GM12801 (cell line): ENCODE results near the gene PPP1R1C.

Experiments used
- TF ChIP-seq, protein P1 (sequence below): IDR thresholded peaks from one replicate; pipeline ENCODE4 v1.5.1; 2011; ENCODE audit warnings: control low read depth; ENCODE audit not compliant: insufficient read length; ENCODE audit errors: extremely low read depth

Gene PPP1R1C

DNA sequence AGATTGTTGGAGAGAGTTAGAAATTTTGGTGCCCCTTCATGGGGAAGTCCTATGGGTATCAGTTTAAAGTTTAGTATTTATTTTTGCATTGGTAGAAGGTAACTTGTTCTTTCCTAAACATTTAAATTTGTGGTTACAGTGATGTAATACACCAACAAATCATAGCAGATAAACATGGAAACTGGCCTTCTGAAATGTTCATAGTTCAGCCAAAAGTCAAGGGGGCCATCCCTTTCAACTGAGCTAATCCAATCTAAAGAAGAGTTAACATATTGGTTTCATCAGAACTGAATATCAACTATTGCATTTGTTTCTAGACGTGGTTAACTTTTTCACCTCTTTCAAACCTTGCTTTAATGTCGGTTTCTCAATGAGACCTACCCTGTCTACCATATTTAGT is 46.3 kb downstream of the PPP1R1C start:
- TF ChIP-seq, protein P1, sequence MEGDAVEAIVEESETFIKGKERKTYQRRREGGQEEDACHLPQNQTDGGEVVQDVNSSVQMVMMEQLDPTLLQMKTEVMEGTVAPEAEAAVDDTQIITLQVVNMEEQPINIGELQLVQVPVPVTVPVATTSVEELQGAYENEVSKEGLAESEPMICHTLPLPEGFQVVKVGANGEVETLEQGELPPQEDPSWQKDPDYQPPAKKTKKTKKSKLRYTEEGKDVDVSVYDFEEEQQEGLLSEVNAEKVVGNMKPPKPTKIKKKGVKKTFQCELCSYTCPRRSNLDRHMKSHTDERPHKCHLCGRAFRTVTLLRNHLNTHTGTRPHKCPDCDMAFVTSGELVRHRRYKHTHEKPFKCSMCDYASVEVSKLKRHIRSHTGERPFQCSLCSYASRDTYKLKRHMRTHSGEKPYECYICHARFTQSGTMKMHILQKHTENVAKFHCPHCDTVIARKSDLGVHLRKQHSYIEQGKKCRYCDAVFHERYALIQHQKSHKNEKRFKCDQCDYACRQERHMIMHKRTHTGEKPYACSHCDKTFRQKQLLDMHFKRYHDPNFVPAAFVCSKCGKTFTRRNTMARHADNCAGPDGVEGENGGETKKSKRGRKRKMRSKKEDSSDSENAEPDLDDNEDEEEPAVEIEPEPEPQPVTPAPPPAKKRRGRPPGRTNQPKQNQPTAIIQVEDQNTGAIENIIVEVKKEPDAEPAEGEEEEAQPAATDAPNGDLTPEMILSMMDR, result no peak

DNA sequence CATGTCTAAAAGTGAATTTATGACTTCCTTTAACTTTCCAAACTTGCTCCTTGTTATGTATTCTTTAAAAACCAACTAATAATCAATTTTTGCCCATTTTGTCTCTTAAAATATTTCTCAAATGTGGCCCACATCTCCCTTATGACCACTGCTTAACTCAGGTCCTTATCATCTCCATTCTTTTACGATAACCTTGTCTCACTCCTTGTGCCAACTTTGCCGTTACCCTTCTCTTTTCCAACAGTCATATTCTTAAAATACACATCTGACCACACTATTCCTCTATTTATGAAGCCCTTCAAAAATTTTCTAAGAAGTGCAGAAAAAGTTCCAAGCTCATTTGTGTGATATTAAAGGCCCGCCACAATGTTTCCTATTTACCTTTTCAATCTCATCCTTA is 47.8 kb downstream of the PPP1R1C start:
- TF ChIP-seq, protein P1, result no peak

DNA sequence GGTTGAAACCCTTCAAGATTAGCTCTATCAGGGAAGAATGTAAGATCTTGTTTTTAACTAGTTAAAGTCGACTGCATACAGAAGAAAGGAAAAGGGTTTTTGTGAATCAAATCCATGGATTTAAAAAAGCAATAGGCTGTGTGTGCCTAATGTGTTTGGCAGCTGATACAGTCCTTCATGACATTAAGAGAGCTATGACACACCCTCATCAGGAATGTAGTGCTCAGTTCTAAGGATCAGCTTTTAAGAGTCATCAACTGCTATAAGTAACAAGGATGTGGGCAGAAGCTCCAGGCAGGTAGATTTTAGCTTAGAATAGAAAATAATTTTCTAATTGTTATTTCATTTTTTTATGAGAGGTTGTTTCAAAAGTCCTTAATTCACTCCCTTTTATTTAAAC is 52.9 kb downstream of the PPP1R1C start:
- TF ChIP-seq, protein P1, result no peak

DNA sequence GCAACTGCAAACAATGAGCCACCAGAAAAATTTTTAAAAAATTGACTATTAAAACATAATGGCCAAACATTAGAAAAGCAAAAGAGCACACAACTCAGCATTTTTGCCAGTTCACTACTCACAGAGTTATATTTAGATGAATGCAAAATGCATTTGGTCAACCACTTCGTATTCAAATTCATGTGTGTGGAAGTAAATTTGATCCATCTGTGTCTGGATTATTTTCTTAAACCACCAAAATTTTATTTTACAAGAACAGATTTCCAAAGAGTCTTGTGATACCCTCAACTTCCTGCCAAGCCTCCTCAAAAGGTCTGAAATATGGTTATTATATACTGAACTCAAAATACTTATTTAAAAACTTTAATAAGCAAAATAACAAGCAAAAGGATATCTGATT is 57.4 kb downstream of the PPP1R1C start:
- TF ChIP-seq, protein P1, result no peak

DNA sequence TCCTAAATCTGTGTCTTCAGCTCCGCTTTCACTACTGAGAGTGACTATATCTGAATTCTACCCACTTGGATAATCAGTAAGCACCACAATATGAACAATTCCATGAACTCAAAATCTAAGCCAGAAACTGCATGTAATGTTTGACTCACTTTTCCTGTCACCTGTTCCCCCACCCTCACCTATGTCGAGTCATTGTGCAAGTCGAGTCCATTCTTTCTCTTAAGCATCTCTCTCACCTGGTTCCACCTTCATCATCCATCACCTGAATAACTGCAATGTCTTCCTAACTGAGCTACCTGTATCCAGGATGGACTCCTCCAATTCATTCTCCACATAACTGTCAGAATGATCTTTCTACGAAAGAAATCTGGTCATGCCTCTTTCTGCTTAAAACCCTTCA is 58.2 kb downstream of the PPP1R1C start:
- TF ChIP-seq, protein P1, result no peak

DNA sequence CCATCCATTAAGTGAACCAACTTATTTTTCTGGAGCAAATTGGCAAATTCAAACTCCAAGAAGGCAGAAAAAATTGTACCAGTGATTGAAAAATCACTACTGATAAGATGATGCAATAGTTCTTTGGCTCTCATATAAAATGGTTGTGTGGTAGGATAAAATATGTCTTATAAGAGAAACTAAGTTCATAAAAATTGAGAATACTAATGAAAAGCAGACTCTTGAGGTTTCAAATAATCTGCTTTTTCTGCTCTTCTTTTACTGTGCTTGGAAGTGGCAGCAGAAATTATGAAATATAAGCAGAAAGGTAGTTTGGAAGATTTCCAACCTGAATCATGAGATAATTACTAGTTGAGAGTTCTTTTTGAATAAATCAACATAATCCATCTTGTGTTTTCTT is 61.9 kb downstream of the PPP1R1C start:
- TF ChIP-seq, protein P1, result no peak

DNA sequence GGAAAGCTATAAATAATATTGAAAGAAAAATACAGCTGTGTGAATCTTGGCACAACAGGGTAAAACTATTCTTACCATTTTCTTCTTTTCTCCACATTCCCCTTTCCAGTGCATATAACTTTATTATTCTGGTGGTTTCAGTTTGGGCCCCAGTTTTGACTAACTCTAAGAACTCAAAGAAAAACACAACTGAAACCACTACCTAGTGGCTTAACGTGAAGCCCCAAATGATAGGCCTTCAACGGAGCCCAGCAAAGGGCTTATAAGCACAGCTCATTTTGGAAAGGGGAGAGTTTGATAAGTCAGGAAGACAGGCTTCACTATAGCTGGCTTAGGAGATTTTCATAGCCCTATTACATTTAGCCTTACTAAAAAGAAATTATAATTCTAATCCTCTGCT is 62.4 kb downstream of the PPP1R1C start:
- TF ChIP-seq, protein P1, result no peak

DNA sequence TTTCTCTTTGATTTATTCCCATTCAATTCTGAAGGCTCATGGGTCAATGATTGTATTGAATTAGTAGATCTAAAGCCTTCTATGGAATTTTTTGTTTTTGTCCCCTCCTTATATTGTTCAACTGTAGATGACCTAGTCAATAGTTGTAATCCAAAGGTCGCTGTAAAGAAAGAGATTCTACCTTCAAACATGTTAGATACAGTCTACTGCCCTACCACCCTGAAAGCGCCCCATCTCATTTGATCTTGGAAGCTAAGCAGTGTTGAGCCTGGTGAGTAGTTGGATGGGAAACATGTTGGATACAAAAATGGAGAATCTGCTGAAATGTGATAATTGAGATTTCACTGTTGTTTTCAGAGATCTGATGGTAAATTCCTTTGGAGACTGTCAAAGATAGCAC is 63.0 kb downstream of the PPP1R1C start:
- TF ChIP-seq, protein P1, result no peak
